T-cell (primary cell): ENCODE data around the gene BCORL1. TPM values are rescaled to one million over a fixed set of nuclear protein-coding genes. Genes with fewer than 3 reads are reported as not detected.

ENCODE experiments used
- ATAC-seq, 4 experiments: fragments of 200-7000 bp in 3 of 4; fragments of 150-1000 bp in 1 of 4; cut with Tn5 transposase; replicated peaks in 1 of 4; 1 replicate in 3 of 4; 2 replicates in 1 of 4; pipeline ENCODE4 v1.10.0; 2021; ENCODE audit warnings: moderate library complexity in 3 of 4, mild to moderate bottlenecking in 2 of 4, moderate number of reproducible peaks in 1 of 4
- CTCF ChIA-PET, 2 donors: fragments of 300-600 bp; sonication (Branson Sonifier 250); formaldehyde crosslinking; loops; one replicate each; lab custom pipeline; 2022; ENCODE audit warnings: antibody characterized with exemption in 2 of 2; lab: Charles Lee
- POLR2A ChIA-PET, 2 donors: fragments of 300-600 bp; sonication (Branson Sonifier 250); formaldehyde crosslinking; loops; one replicate each; lab custom pipeline; 2022; ENCODE audit warnings: antibody characterized with exemption in 2 of 2; lab: Charles Lee
- DNase-seq, 35 experiments: peaks; one replicate each; pipeline versions ENCODE4 v3.0.0 to v3.0.0-alpha.2; 2013 to 2023
- H3K27ac ChIP-seq: one replicate; pipeline ENCODE4 v1.5.1; 2013; ENCODE audit warnings: low read length
- H3K27me3 ChIP-seq, 2 experiments: replicated peaks in 1 of 2; 1 replicate in 1 of 2; 2 replicates in 1 of 2; pipeline versions ENCODE4 v1.6.1 to v1.7.0; 2013; ENCODE audit warnings: low read length in 1 of 2, mixed read lengths in 1 of 2; ENCODE audit not compliant: control insufficient read depth in 2 of 2, insufficient read depth in 2 of 2; ENCODE audit errors: extremely low read depth in 1 of 2
- H3K36me3 ChIP-seq, 2 donors: 1 replicate in 1 of 2; 2 replicates in 1 of 2; pipeline versions ENCODE4 v1.6.1 to v1.7.0; 2013; ENCODE audit warnings: low read length in 1 of 2; ENCODE audit not compliant: control insufficient read depth in 2 of 2, insufficient read depth in 1 of 2; ENCODE audit errors: extremely low read depth in 1 of 2
- H3K4me1 ChIP-seq, 2 experiments: 1 replicate in 1 of 2; 2 replicates in 1 of 2; pipeline versions ENCODE4 v1.6.1 to v1.7.0; 2013; ENCODE audit warnings: low read length in 2 of 2, mixed read lengths in 1 of 2; ENCODE audit not compliant: insufficient read depth in 2 of 2, control insufficient read depth in 1 of 2; ENCODE audit errors: extremely low read depth in 1 of 2
- H3K4me3 ChIP-seq, 2 donors: 1 replicate in 1 of 2; 2 replicates in 1 of 2; pipeline versions ENCODE4 v1.5.1 to v1.7.0; 2013; ENCODE audit warnings: mild to moderate bottlenecking in 2 of 2, low read length in 1 of 2, moderate library complexity in 1 of 2; ENCODE audit not compliant: control insufficient read depth in 1 of 2; ENCODE audit errors: extremely low read depth in 1 of 2
- H3K9me3 ChIP-seq: 2 replicates; pipeline ENCODE4 v1.7.0; 2013
- H3K27ac Mint-ChIP-seq, 2 donors: one replicate each; pipeline ENCODE4 v1.8.0; 2020 to 2021; ENCODE audit warnings: mild to moderate bottlenecking in 2 of 2, mixed read lengths in 2 of 2
- H3K27me3 Mint-ChIP-seq, 2 donors: one replicate each; pipeline ENCODE4 v1.8.0; 2021 to 2022; ENCODE audit warnings: mixed read lengths in 2 of 2
- H3K36me3 Mint-ChIP-seq: one replicate; pipeline ENCODE4 v1.8.0; 2021; ENCODE audit warnings: mixed read lengths
- H3K4me1 Mint-ChIP-seq, 3 donors: one replicate each; pipeline ENCODE4 v1.8.0; 2020 to 2022; ENCODE audit warnings: mixed read lengths in 3 of 3, mild to moderate bottlenecking in 1 of 3
- H3K4me3 Mint-ChIP-seq, 3 donors: one replicate each; pipeline ENCODE4 v1.8.0; 2020 to 2022; ENCODE audit warnings: mild to moderate bottlenecking in 3 of 3, mixed read lengths in 3 of 3, moderate library complexity in 3 of 3
- H3K9me3 Mint-ChIP-seq, 3 donors: one replicate each; pipeline ENCODE4 v1.8.0; 2020 to 2022; ENCODE audit warnings: mixed read lengths in 3 of 3
- WGBS: methylation state at CpG from one replicate; pipeline ENCODE4 v1.1.5; 2013; ENCODE audit warnings: missing lambda C conversion rate; ENCODE audit not compliant: insufficient coverage; 5-methylcytosine and 5-hydroxymethylcytosine counted together
- total RNA-seq, 35 experiments: library from RNA in 6 of 35; stranded (reverse) in 6 of 35; fragments of 120-200 nt in 1 of 35; gene quantifications; one replicate each; pipeline versions ENCODE4 v1.2.1 to v1.2.4 and lab custom pipeline; 2013 to 2026

The BCORL1 gene
- total RNA-seq, 5 donors from 2014 or later (not counting 1 experiment from before 2014, with no cell fraction given): 8.7 to 13.5 (median 12.3) TPM

GRCh38 chrX:129954804-129955203, 27.6 kb upstream of the BCORL1 start:
- H3K4me1 Mint-ChIP-seq: peaks cover 7 to 27% (median 15%) of the 10 kb centered on the region in 3 donors
- H3K36me3 Mint-ChIP-seq: no peaks in the 10 kb centered on the region
- H3K27me3 Mint-ChIP-seq: peaks cover 2 to 5% of the 10 kb centered on the region in 2 donors
- H3K27ac Mint-ChIP-seq: no peak overlapping the region
- peaks cover 0 to 31% of the 10 kb centered on the region in 2 experiments for H3K4me1 ChIP-seq
- H3K36me3 ChIP-seq: no peaks in the 10 kb centered on the region
- 100% methylated on average over 1 of the region's 3 CpGs for WGBS
- H3K4me3 ChIP-seq: no peak overlapping the region
- no peak overlapping the region for H3K27ac ChIP-seq
- H3K27me3 ChIP-seq: no peaks in the 10 kb centered on the region
- H3K9me3 ChIP-seq: no peaks in the 10 kb centered on the region
- H3K4me3 Mint-ChIP-seq: no peak overlapping the region
- no peaks in the 10 kb centered on the region for H3K9me3 Mint-ChIP-seq
- no peak for ATAC-seq
- ChIA-PET POLR2A (no interaction called here), CTCF (no interaction called here)
- DNase-seq: no peak

GRCh38 chrX:129955682-129956081, 26.8 kb upstream of the BCORL1 start:
- no peaks in the 10 kb centered on the region for H3K36me3 ChIP-seq
- WGBS: 100% methylated on average over 1 of the region's 3 CpGs
- H3K9me3 ChIP-seq: no peaks in the 10 kb centered on the region
- DNase-seq: no peak
- ChIA-PET CTCF (no interaction called here), POLR2A (no interaction called here)
- Mint-ChIP-seq H3K4me1 (peaks cover 7 to 30% (median 15%) of the 10 kb centered on the region in 3 donors), H3K36me3 (no peaks in the 10 kb centered on the region), H3K27ac (no peak overlapping the region), H3K4me3 (peak overlapping the region in 2 of 3 donors; percentile 9 to 68), H3K9me3 (no peaks in the 10 kb centered on the region), H3K27me3 (peaks cover 2 to 5% of the 10 kb centered on the region in 2 donors)
- no peak overlapping the region for H3K4me3 ChIP-seq
- ATAC-seq: no peak
- no peak overlapping the region for H3K27ac ChIP-seq
- peaks cover 0 to 31% of the 10 kb centered on the region in 2 experiments for H3K4me1 ChIP-seq
- H3K27me3 ChIP-seq: no peaks in the 10 kb centered on the region

GRCh38 chrX:129956145-129956544, 26.3 kb upstream of the BCORL1 start:
- Mint-ChIP-seq H3K27ac (no peak overlapping the region), H3K9me3 (no peaks in the 10 kb centered on the region), H3K4me1 (peaks cover 10 to 31% (median 15%) of the 10 kb centered on the region in 3 donors), H3K4me3 (peak overlapping the region; percentile 10 to 71 (median 68)), H3K36me3 (no peaks in the 10 kb centered on the region), H3K27me3 (peaks cover 2 to 5% of the 10 kb centered on the region in 2 donors)
- ATAC-seq (no peak), DNase-seq (no peak)
- Histone ChIP-seq H3K36me3 (no peaks in the 10 kb centered on the region), H3K27ac (no peak overlapping the region), H3K9me3 (no peaks in the 10 kb centered on the region), H3K27me3 (no peaks in the 10 kb centered on the region), H3K4me3 (no peak overlapping the region), H3K4me1 (peaks cover 0 to 36% of the 10 kb centered on the region in 2 experiments)
- ChIA-PET POLR2A (no interaction called here), CTCF (no interaction called here)
- WGBS: no CpG with 5 or more reads among the region's 10 CpGs

GRCh38 chrX:129956765-129957164, 25.7 kb upstream of the BCORL1 start:
- no peaks in the 10 kb centered on the region for H3K27me3 ChIP-seq
- H3K4me3 Mint-ChIP-seq: peak overlapping the region; percentile 57 to 71 (median 68)
- H3K36me3 Mint-ChIP-seq: no peaks in the 10 kb centered on the region
- H3K27ac ChIP-seq: no peak overlapping the region
- ATAC-seq (no peak), DNase-seq (no peak)
- H3K4me1 Mint-ChIP-seq: peaks cover 16 to 36% (median 21%) of the 10 kb centered on the region in 3 donors
- H3K27me3 Mint-ChIP-seq: peaks cover 2 to 4% of the 10 kb centered on the region in 2 donors
- H3K4me1 ChIP-seq: peaks cover 4 to 42% of the 10 kb centered on the region in 2 experiments
- POLR2A ChIA-PET: no interaction called here
- H3K4me3 ChIP-seq: peak overlapping the region in 1 of 2 donors; percentile 33
- no peaks in the 10 kb centered on the region for H3K9me3 Mint-ChIP-seq
- no CpG with 5 or more reads among the region's 20 CpGs for WGBS
- CTCF ChIA-PET: no interaction called here
- no peaks in the 10 kb centered on the region for H3K9me3 ChIP-seq
- H3K27ac Mint-ChIP-seq: no peak overlapping the region
- no peaks in the 10 kb centered on the region for H3K36me3 ChIP-seq

GRCh38 chrX:129957241-129958082, 25.0 kb upstream of the BCORL1 start:
- peak overlapping the region; percentile 55 for H3K27ac ChIP-seq
- peak in 9 of 35 experiments; percentile 8 to 48 (median 16) for DNase-seq
- H3K27ac Mint-ChIP-seq: peak overlapping the region; percentile 52 to 68

GRCh38 chrX:129958083-129958465, 24.4 kb upstream of the BCORL1 start:
- H3K27ac ChIP-seq: no peak overlapping the region
- Mint-ChIP-seq H3K4me1 (peaks cover 15 to 34% (median 21%) of the 10 kb centered on the region in 3 donors), H3K36me3 (no peaks in the 10 kb centered on the region), H3K27me3 (no peaks in the 10 kb centered on the region), H3K27ac (peak overlapping the region; percentile 52 to 68), H3K4me3 (peak overlapping the region; percentile 62 to 70 (median 68)), H3K9me3 (no peaks in the 10 kb centered on the region)
- ChIA-PET POLR2A (no interaction called here), CTCF (no interaction called here)
- no peaks in the 10 kb centered on the region for H3K36me3 ChIP-seq
- H3K4me1 ChIP-seq: peaks cover 5 to 40% of the 10 kb centered on the region in 2 experiments
- no peaks in the 10 kb centered on the region for H3K27me3 ChIP-seq
- H3K4me3 ChIP-seq: no peak overlapping the region
- 80% methylated on average over 1 of the region's 7 CpGs for WGBS
- ATAC-seq (no peak), DNase-seq (no peak)
- H3K9me3 ChIP-seq: no peaks in the 10 kb centered on the region

More at GRCh38 chrX:129957241-129958082, 25.0 kb upstream of the BCORL1 start:
- WGBS: 13% methylated on average over 16 of the region's 56 CpGs
- Mint-ChIP-seq H3K27me3 (peaks cover 0 to 2% of the 10 kb centered on the region in 2 donors), H3K9me3 (no peaks in the 10 kb centered on the region), H3K36me3 (no peaks in the 10 kb centered on the region), H3K4me3 (peak overlapping the region; percentile 62 to 70 (median 68)), H3K4me1 (peaks cover 20 to 36% (median 25%) of the 10 kb centered on the region in 3 donors)
- ATAC-seq: peak in 2 of 4 experiments; percentile 29 to 44
- no peaks in the 10 kb centered on the region for H3K9me3 ChIP-seq
- H3K4me3 ChIP-seq: peak overlapping the region; percentile 15 to 49
- H3K27me3 ChIP-seq: no peaks in the 10 kb centered on the region
- POLR2A ChIA-PET: no interaction called here
- no peaks in the 10 kb centered on the region for H3K36me3 ChIP-seq
- CTCF ChIA-PET: no interaction called here
- H3K4me1 ChIP-seq: peaks cover 5 to 44% of the 10 kb centered on the region in 2 experiments
